ENCODE data around the gene OGFOD2.
"Not testable (repeated sequence)": the region's sequence is repeated elsewhere in the genome, so short reads cannot be mapped to it uniquely, and the experiment has no call there.

OGFOD2 gene

DNA sequence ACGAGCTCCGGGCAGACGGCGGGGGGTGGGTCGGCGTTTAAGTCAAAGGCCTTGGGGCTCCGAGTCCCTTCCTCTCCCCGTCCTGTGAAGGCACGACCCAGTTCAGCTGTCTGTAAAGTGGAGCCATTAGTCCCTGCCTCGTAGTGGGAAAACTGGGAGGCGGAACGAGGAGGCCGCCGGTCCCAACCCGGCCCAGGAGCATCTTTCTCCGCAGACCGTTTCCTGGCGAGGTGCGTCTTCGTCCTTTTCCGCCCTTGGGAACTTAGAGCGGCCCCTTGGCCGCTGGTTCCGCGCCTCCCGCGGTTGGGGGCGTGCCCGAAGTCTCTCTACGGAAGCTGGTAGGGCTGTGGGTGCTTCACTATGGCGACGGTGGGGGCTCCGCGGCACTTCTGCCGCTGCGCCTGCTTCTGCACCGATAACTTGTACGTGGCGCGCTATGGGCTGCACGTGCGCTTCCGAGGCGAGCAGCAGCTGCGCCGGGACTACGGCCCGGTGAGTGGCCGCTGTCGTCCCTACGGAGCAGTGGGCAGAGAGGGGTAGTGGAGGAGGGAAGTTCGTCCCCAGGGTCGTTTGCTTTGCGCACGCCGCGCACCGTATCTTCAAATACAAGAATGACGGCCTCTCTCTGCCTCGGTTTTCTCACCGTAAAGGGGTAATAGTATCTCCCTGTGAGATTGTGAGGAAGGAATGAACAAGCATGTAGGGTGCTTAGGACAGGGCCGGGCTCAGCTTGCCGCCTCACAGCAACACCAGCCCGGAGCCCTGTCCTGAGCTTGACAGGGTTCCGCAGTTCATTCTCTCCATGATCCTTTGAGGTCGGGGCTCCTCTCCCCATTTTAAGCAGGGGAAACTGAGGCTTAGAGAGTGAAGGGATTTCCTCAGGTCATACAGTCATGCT, at the start of gene OGFOD2:
TSS of gene OGFOD2 (plus strand) at position 353 of the 898 bp plus-strand sequence. CDS start at position 361, 8 bp downstream.
- peak; percentile 92 for DNase-seq

DNA sequence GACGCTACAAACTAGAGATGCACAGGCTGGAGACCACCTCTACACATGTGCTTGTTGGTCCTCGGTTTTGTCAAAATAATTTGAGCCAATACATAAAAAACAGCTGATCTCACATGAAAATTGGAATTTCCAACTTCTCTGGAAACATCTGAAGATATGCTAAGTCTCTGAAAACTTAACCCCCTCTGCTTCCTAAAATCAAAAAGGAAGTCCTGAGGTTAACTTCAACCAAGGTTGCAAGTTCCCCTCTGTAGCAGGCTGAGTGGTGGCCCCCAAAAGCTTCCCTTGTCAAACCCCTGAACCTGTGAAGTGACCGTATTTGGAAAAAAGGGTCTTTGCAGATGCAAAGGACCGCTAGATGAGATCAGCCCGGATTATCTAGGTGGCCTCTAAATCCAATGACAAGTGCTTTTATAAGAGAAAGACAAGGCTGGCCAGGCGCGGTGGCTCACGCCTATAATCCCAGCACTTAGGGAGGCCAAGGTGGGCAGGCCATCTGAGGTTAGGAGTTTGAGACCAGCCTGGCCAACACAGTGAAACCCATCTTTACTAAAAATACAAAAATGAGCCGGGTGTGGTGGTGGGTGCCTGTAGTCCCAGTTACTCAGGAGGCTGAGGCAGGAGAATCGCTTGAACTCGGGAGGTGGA, 47.2 kb upstream of the OGFOD2 start:
- DNase-seq = no peak

- DNase-seq = no peak
These were observed 46.5 kb upstream of the OGFOD2 start for GRCh38 chr12:122928404-122929147.

DNA sequence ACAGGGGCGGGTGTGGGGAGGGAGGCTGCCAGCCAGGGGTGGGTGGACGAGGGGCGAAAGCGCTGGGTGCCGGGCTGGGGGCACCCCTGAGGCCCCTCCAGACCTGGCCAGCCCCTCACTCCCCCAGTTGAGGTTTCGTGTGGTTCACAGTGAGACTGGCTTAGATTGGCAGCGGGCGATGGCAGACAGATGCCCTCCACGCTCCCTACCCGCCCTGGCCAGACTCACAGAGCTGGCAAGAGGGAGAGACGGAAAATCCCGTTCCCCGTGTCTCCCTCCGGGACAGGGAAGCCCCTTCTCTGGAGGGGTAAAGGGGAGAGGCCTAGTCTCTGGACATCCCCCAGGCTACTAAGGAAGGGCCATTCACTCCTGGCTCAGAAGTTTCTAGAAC, 45.9 kb upstream of the OGFOD2 start:
- DNase-seq = no peak

DNA sequence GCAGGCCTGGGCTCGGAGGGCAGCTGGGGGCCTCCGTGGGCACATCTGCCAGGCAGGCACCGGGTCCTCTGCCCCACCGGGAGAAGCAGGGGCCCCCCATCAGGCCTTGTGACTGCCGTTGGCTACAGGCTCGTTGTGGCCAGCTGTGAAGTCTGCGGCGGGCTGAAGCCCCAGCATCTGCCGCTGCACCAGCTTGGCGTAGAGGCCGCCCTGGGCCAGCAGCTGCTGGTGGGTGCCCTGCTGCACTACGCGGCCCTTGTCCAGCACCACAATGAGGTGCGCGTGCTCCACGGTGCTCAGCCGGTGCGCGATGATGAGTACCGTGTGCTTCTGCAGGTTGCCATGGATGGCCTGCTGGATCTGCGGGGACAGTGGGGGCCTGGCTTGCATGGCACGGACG, 45.2 kb upstream of the OGFOD2 start:
- no peak for DNase-seq

DNA sequence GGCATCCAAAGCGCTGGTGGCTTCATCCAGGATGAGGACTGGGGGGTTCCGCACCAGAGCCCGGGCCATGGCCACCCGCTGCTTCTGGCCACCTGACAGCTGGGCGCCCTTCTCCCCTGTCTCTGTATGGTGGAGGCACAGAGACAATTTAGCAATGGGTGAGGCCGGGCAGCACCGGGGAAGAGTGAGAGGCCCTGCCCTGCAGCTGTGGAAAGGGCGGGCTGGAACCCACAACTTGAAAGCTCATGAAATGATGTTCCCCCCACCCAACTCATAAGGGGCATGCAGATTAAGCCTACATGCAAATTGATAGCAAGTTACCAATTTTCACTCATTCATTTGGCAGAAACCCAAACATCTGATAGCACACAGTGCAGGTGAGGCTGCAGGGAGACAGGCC, 42.8 kb upstream of the OGFOD2 start:
- no peak for DNase-seq

- no peak for DNase-seq
These were observed 40.3 kb upstream of the OGFOD2 start for GRCh38 chr12:122934722-122935121.

- DNase-seq = no peak
These were observed 39.7 kb upstream of the OGFOD2 start for GRCh38 chr12:122935318-122935717.

- DNase-seq = no peak
These were observed 37.4 kb upstream of the OGFOD2 start for GRCh38 chr12:122937622-122938091.

DNA sequence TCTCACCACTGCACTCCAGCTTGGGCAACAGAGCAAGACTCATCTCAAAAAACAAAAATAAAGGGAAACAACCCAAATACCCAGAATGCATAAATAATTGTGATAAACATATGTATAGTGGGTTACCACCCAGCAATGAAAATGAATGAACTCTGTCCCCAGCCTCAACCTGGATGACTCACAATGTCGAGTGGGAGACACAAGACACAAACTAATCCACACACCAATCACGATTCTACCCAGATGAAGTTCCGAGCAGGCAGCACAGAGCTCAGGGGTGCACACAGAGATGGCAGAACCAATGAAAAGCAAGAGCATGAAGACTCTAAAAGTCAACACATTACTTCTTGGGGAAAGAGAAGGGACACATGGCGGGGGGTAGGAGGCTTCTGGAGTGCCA, 35.9 kb upstream of the OGFOD2 start:
- DNase-seq = no peak

DNA sequence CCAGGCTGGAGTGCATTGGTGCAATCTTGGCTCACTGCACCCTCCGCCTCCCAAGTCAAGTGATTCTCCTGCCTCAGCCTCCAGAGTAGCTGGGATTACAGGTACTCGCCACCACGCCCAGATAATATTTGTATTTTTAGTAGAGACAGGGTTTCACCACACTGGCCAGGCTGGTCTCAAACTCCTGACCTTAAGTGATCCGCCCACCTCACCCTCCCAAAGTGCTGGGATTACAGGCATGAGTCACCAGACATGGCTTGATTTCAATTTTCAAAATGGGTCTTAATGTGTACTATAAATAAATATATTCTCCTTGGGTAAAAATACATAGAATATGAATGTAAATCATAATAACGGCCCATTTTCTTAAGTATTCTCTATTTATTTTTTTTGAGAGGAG, 33.7 kb upstream of the OGFOD2 start:
- not testable (repeated sequence) for DNase-seq

DNA sequence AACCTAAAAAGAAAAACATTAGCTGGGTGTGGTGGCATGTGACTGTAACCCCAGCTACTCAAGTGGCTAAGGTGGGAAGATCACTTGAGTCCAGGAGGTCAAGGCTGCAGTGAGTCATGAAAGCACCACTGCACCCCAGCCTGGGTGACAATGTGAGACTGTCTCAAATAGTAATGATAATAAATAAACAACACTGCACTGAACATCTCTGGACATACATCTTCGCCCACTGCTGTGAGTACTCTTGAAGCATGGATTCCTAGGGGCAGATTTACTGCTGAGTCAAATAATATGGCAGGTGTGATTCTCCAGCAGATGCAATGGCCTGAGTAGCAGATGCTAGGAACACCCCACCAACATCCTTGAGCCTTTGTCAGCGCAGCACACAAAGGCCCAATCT, 32.4 kb upstream of the OGFOD2 start:
- DNase-seq = peak; percentile 4

- DNase-seq = no peak
These were observed 31.8 kb upstream of the OGFOD2 start for GRCh38 chr12:122943196-122943595.

GRCh38 chr12:122944605-122945592, 30.1 kb upstream of the OGFOD2 start:
- no peak for DNase-seq

DNA sequence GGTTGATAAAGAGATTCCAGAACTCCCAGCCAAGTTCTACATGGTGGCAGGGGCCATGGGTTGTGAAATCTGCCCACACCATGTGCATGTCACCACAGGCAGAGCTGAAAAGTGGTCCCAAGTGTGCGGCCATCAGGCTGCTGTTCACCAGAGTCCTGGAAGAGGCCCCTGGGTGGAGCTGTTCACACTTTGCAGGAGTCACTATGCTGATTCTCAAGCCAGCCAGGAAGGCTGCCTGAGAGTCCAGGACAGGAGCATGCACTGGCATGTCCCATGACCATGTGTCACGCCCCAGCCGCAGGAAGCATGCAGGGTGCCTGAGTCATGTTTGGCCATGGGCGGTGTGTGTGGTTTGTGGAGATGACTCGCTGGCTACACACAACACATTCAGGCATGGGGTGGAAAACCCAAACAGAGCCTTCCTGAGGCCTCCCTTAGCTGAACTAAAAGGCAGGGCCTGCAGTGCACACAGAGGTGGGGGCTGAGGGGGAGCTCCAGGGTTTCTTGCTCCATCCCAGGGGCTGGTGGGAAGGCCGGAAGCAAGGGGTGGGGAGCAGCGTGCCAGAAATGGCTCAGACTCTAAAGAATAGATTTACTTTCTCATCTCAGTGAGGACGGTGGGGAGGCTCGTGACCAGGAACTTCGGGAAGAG, 28.2 kb upstream of the OGFOD2 start:
- DNase-seq = no peak

DNA sequence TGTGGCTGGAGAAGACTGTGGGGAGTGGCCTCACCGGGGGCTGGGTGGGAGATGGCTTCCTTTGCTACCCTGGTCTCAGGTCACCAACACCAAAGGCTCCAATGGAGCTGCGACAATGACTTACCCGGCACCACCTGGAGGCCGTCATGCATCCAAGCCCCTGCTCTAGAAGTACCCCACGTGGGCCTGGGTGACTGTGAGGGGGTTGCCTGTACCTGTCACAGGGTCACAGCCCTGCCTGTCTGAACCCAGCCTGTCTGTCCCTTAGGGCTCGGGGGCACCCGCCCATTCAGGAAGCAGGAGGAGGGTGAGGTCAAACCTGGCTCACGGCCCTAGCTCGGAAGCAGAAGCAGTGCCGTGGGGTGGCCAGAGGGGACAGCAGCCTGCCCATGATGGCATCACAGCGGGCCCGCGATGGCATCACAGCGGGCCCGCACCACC, 27.7 kb upstream of the OGFOD2 start:
- no peak for DNase-seq

GRCh38 chr12:122948605-122949004, 26.4 kb upstream of the OGFOD2 start:
- DNase-seq = no peak

GRCh38 chr12:122949405-122949804, 25.6 kb upstream of the OGFOD2 start:
- no peak for DNase-seq

DNA sequence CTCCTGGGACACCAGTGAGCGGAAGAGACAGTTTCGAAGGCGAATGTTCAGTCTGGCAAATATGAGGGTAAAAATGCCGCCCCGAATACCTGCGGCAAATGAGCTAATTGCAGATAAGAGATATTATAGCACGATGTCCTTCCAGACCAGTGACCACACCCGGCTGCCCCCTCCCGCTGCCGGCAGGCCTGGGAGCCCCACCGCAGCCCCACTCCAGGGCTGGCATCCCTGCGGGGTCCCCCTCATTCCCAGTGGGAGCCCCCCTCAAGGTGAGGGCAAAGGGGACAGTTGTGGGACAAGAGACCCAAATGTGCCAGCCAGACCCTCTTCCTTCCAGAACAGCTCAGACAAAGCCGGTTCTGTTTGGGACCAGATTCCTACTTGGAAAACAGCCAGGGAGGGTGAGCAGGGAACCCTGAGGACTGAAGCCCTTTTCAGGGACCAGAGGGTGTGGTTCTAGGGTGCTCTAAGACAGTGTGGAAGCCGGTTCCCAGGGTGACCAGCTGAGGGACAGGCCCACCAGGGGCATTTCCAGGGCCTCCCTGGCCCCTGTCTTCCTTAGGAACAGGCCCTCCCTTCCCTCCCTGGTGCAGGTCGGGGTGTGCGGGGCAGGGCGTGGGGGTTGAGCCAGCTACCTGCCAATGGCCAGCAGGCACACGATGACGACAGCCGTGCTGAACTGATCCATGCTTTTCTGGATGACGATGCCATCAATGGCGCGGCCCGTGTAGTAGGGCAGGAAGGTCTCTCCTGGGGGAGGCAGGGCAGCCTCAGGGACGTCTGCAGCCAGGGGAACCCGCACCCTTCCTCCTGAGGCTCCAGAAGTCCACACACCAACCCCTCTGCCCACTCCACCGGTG, 25.0 kb upstream of the OGFOD2 start:
- DNase-seq = no peak

DNA sequence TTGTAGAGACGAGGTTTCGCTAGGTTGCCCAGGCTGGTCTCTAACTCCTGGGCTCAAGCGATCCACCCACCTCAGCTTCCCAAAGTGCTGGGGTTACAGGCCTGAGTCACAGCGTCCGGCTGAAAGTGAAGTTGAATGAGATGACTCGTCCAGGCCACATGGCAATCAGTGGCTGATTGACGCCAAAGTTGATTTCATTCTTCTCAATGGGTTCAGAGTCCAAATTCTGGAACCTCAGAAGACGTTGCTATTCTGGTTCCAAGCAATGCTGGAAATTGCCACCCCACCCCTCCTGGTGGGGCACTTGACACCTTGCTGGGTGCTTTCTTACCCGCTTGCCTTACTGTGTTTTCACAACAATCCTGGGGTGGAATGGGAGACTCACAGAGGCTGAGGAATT, 23.6 kb upstream of the OGFOD2 start:
- DNase-seq = no peak
